Adrenal gland (tissue), 5 donors: Measurements from ENCODE around the gene DACT3.

Experiments used
- CTCF ChIP-seq, 6 experiments: fragments of 450-650 bp in 4 of 6; fragments of 200-600 bp in 2 of 6; sonication (generic) in 1 of 6; IDR thresholded peaks; 1 replicate in 5 of 6; 2 replicates in 1 of 6; pipeline versions ENCODE4 v1.5.1 to v1.8.0; 2016 to 2021; ENCODE audit warnings: antibody characterized with exemption in 6 of 6, mild to moderate bottlenecking in 2 of 6, moderate library complexity in 1 of 6
- POLR2A ChIP-seq, 2 donors: fragments of 450-650 bp; IDR thresholded peaks; one replicate each; pipeline ENCODE4 v1.6.1; 2017; ENCODE audit warnings: antibody characterized with exemption in 2 of 2, mild to moderate bottlenecking in 2 of 2, moderate library complexity in 1 of 2
- donor health status: DM: no; HTN: no; CAD: no.

GRCh38 chr19:46648060-46648960 lies 12.7 kb downstream of the DACT3 start:
- no peak for TF ChIP-seq CTCF (IDR thresholded peaks at IDR 0.05)
- no peak for TF ChIP-seq POLR2A (IDR thresholded peaks at IDR 0.05)
